NCI-H748 treated with DMSO at 0.1 percent for 48 hours (cell line): ENCODE results near the gene LETM1.

Experiments used
- DNase-seq: peaks from one replicate; lab custom pipeline; 2025; lab: John Stamatoyannopoulos, UW

Gene LETM1

GRCh38 chr4:1825326-1825725, 30.6 kb downstream of the LETM1 start:
- DNase-seq, result no peak

GRCh38 chr4:1824746-1825145, 31.2 kb downstream of the LETM1 start:
- no peak for DNase-seq

DNA sequence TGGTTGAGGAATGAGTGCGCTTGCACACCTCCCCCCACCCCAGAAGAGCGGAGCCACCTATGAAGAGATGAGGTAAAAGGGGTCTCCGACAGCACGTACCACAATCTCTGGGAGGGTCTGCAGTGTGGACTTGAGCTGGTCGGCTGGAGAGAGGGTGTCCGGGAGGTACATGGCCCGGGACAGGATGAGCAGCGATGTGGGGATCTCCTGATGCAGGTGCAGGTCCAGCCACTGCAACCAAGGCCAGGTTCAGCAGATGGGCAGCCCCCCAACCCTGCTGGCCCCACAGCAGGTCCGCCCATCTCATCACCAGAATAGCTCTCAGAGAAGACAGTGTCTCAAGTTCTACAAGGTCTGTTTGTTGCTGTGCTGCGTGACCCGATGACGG, 32.4 kb downstream of the LETM1 start:
- DNase-seq, result no peak

DNA sequence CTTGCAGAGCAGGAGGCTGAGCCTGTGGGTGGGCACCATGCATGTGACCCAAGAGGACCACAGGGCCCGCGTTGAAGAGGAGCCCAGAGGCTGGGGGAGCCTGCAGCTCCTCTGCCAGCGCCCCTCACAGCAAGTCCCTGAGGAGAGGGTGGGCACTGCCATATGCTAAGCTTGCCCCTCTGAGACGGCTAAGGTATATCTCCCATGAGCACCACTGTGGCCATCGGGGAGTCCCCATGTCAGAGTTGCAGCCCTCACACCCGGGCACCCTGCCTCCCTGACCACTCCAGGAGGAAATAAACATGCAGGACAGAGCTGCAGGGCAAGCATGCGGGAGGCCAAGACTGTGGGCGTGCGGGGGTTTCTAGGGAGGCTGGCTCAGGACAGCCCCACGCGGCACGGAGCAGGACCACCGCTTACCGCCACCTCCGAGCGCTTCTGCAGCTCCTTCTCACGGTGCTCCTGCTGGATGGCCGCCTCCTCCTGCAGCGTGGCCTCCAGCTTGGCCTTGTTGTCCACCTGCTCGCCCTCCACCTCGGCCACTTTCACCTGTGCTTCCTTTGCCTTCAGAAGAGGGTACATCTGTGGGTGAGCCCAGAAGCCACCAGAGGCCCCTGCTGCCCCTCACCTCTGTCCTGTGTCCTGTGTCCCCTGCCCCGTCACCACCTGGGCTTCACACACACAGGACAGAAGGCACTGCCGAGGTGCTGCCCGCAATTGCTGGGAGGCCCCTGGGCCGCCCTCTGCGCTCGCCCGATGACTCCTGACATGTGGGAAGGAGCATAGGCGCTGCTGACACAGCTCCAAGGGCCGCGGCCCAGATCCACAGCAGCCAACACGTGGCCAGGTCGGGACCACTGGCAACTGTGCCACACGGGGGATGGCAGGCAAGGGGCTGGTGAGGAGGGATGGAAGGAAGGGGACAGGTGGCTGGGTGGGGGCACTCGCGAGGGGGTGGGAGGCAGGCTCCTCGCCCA, 33.1 kb downstream of the LETM1 start:
- no peak for DNase-seq

DNA sequence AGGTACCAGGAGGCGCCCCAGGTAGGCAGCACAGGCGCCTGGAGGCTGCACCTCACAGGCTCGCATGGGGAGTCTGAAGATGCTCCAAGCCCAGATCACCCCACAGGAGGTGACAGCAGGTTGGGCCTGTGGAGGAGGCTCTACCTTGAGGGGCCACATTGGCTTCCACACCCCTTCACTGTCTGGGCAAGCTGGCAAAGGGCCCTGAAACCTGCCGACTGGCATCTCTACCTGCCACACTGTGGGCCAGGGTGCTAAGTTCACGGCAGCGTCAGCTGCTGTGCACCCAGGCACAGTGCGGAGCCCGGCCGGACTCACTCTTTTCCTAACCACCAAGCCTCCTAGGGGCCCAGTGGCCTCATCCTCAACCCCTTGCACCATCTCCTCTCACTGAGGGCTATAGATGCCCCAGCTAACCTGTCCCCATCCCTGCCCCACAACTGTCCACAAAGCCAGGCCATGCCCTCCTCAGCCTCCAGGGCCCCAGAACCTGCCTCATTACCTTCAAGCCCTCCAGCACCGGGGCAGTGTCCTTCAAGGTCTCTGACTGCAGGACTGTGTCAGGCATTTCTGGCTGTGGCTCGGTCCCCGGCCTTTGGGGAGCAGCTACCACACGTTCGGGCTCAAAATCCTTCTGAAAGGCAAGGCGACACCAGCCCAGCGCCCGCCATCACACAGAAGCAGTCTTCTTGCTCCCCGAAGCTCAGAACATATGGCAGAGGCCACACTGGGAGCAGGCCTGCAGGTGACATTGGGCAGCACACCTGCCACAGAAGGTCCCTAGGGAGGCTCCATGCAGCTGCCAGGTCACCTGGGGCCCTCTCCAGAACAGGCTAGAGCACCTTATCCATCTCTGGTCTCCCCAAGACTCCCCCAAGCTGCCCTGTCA, 34.0 kb downstream of the LETM1 start:
- DNase-seq, result no peak

DNA sequence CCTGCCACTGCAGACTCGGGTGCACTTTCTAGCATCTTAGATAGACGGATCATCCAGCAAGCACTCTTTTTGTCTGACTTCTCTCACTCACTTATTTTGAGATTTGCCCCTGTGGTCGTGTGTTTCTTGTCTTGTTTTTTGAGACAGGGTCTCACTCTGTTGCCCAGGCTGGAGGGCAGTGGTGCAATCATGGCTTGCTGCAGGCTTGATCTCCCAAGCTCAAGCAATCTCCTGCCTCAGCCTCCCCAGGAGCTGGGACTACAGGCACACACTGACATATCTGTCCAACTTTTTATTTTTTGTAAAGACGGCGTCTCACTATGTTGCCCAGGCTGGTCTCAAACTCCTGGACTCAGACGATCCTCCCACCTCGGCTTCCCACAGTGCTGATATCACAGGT, 36.1 kb downstream of the LETM1 start:
- DNase-seq, result no peak

GRCh38 chr4:1819284-1819683, 36.7 kb downstream of the LETM1 start:
- DNase-seq, result no peak

GRCh38 chr4:1815997-1816860, 39.7 kb downstream of the LETM1 start:
- DNase-seq, result no peak

DNA sequence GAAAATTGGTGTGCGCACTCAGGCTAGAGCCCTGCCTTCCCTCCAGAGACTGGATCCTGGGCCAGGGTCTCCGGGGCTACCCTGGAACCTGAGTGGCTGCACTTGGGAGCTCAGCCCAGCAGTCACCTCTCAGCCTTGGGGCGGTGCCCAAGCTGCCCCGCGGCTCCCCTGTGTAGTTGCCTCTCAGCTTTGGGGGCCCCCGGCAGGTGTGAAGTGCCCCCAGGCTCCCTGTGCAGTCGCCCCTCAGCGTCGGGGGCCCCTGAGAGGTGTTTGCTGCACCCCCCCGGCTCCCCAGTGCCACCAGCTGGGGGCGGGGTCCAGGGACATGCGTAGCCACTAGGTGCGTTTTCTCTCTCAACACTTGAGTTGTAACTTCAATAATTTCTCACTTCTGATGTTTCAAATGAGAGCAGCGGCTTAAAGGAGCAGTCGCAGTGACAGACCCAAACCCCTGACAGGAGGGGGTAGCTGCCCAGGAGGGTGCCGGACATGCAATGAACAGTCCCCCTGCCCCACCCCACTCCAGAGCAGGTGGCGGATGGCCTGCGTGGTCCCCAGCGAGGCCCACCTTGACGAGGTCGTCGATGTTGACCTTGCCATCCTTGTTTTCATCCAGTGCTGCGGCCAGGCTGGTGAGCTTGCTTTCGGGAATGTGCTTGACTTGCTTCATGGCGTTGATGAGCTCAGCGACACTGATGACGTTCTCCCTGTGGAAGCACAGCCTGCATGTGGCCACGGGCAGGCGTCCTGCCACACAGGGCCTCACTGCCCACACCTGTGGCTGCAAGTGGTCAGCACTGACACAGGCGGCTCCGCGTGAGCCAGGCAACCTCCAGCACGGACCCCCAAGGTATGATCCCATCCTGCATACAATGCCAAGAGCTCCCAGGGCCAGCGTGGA, 40.6 kb downstream of the LETM1 start:
- DNase-seq, result no peak

GRCh38 chr4:1814453-1814852, 41.5 kb downstream of the LETM1 start:
- DNase-seq, result no peak

GRCh38 chr4:1813915-1814314, 42.0 kb downstream of the LETM1 start:
- no peak for DNase-seq

DNA sequence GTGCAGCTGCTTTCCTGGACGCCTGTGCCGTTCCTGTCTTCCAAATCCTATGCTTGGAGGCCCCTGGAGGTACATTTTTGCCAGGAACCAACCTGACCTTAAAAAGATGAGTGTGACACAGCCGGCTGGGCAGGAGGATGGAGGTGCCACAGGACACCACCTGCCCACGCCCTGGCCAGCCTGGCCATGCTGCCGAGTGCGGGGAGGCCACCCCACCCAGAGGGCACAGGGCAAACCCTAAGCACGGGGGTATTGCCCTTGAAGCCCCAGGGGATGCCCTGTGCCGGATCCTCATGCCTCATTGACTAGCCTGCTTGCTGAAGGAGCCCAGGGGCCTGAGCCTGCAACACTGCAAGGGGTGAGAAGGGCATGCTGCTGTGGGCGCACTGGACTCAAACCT, 42.7 kb downstream of the LETM1 start:
- DNase-seq, result no peak

DNA sequence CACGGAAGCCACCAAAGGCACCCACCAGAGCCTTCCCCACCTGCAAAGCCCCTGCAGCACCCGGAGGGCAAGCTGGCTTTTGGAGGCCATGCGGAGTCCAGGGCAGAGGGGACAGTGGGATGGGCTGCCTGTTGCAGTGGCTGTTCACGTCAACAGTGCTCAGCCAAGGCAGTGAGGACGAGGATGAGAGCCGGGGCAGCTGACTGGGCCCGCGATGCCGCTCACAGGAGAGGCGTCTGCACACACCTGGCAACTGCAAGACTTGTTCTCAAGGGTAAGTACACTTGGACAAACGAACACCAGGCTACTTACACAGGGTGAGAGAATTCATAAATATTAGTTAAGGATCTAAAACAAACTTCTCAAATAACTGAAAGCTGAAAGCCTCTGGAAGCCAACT, 43.2 kb downstream of the LETM1 start:
- DNase-seq, result no peak

DNA sequence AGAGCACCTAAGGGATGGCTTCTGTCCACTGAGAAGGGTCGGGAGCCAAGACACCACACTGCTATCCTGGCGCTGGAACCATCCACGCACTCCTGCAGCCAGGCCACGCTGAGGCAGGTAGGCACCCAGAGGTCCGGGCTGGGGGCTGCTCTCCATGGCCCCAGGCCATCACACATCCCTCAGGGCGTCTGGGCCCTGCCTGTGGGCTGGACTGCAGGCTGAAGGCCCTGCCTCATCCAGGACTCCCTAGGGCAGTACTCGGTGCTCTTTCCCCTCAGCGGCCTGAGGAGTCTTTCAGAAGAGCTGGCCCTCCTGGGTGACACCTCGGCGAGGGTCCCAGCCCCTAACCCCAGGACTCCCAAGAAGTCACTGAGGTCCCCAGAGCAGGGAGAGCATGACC, 45.2 kb downstream of the LETM1 start:
- DNase-seq, result no peak

DNA sequence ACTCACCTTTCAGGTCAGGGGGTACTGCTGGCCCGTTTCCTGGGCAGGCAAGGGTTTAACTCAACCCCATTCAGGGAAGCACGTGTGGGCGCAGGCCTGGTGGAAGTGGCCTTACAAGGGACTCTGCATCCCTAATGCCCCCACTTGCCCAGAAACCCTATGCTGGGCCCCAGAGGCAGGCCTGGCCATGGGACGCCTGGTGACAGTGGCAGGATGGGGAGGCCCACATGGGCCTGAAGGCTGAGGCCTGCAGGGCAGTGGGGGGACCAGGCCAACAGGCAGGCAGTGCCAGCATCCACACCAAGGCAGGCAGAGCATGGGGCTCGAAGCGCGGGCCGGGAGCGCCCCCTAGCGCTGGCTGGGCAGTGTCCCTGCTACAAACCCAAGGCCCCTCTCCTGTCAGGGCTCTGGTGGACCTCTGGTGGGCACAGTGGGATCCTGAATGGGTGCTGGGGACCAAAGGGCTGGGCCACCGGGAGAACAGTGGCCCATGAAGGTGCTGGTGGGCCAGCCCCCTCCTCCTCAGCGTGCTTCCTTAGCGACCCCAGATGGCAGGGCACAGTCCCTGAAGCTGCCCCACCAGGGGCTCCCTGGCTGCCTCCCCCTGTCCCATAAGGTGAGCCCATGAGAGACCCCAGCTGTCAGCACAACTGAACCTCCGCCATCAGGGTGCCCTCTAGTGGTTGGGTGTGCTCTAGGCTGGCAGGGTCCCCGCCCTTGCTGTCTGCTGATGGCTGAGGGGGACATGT, 46.0 kb downstream of the LETM1 start:
- no peak for DNase-seq

DNA sequence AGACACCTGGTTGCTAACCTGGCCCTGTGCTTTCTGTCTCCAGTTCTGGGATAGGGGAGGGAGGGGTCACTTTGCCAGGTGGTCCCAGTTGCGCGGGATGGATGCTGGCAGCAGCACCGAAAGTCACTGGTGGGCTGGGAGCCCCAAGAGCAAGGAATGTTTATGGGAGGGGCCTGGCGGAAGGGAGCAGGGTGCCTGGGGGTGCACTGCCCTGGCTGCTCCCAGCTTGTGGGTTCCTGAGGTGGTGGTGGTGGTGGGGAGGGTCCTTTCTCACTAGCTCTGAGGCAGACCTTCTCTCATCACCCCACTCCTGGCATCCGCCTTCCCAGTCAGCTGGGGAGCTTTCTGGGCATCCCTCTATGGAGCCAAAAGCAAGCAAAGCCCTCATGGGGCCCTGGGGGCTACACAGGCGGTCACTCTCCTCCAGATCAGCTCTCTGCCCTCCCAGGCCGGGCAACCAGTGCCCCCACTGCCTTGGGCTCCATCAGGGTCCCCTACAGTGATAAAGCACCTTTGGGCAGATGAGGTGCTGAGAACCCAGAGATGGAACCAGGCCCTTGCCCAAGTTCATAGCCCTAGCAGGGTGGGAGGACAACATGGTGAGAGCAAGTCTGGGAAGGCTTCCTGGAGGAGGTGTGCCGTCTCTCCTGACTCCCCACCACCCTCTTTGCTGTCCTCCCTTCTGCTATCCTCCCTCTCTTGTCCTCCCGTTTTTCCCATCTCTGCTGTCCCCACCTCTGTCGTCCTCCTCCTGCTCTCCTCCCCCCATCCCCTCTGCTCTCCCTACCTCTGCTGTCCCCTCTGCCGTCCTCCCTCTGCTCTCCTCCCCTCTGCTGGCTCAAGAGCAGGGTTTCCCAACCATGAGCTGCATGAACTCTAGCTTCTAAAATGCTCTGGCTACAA, 46.9 kb downstream of the LETM1 start:
- DNase-seq, result no peak

- DNase-seq, result no peak
Observed at GRCh38 chr4:1808396-1808795, 47.6 kb downstream of the LETM1 start.

DNA sequence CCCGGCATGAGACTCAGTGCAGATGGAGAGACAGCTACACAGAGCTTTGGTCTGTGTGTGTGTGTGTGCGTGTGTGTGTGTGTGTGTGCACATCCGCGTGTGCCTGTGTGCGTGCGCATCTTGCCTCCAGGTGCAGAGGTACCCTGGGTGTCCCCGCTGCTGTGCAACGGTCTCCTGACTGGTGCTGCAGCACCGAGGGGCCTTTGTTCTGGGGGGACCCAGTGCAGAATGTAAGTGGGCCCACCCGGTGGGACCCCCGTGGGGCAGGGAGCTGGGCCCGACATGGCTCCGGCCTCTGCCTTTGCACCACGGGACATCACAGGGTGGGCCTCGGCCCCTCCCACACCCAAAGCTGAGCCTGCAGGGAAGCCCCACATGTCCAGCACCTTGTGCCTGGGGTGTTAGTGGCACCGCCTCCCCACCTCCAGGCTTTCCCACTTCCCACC, 48.6 kb downstream of the LETM1 start:
- DNase-seq, result no peak
